SK-N-SH (cell line): ENCODE data around the gene TBC1D8. TPM values are rescaled to one million over a fixed set of nuclear protein-coding genes. Genes with fewer than 3 reads are reported as not detected.
A peak's percentile ranks its signal among the peaks of the same experiment; 100 is the strongest.

ENCODE experiments used
- CTCF ChIA-PET: fragments of 300-600, 350-600 bp; formaldehyde crosslinking; extraction: SDS; loops from one replicate; lab custom pipeline; 2021; lab: Yijun Ruan, JAX
- POLR2A ChIA-PET: fragments of 350-600 bp; sonication (Branson Sonifier 250); formaldehyde crosslinking; extraction: SDS; loops from one replicate; lab custom pipeline; 2020; ENCODE audit warnings: antibody characterized with exemption, inconsistent platforms; lab: Yijun Ruan, JAX
- DNase-seq: peaks from one replicate; pipeline ENCODE4 v3.0.0; 2012
- H2AFZ ChIP-seq: fragments of 200-600 bp; sonication (generic); 2 replicates; pipeline ENCODE4 v1.8.1; 2016; ENCODE audit warnings: antibody characterized with exemption, mild to moderate bottlenecking, low read depth
- H3F3A ChIP-seq: fragments of 200-600 bp; sonication (generic); replicated peaks from 2 replicates; pipeline ENCODE3; 2016; ENCODE audit warnings: antibody characterized with exemption, mild to moderate bottlenecking; ENCODE audit not compliant: insufficient read depth
- H3K27ac ChIP-seq, 2 experiments: fragments of 200-500 bp in 1 of 2; fragments of 200-600 bp in 1 of 2; sonication (Bioruptor generic) in 1 of 2; sonication (generic), shearing (Covaris generic) in 1 of 2; 2 replicates each; pipeline versions ENCODE4 v1.5.1 to v1.6.1; 2014 to 2016; ENCODE audit warnings: low read depth in 2 of 2, inconsistent platforms in 1 of 2, low read length in 1 of 2, mild to moderate bottlenecking in 1 of 2, mixed read lengths in 1 of 2
- H3K27me3 ChIP-seq: fragments of 200-600 bp; sonication (generic), shearing (Covaris generic); 2 replicates; pipeline ENCODE4 v1.6.1; 2016; ENCODE audit warnings: mixed run types; ENCODE audit not compliant: insufficient read depth
- H3K36me3 ChIP-seq, 2 experiments: fragments of 200-500 bp in 1 of 2; fragments of 200-600 bp in 1 of 2; sonication (Bioruptor generic) in 1 of 2; sonication (generic) in 1 of 2; replicated peaks in 1 of 2; 2 replicates each; pipeline versions ENCODE3 to v1.5.1; 2014 to 2016; ENCODE audit warnings: low read length in 1 of 2, mild to moderate bottlenecking in 1 of 2; ENCODE audit not compliant: insufficient read depth in 2 of 2, control insufficient read depth in 1 of 2
- H3K4me1 ChIP-seq, 2 experiments: fragments of 200-500 bp in 1 of 2; fragments of 200-600 bp in 1 of 2; sonication (Bioruptor generic) in 1 of 2; sonication (generic), shearing (Covaris generic) in 1 of 2; 2 replicates each; pipeline versions ENCODE4 v1.5.1 to v1.6.1; 2014 to 2016; ENCODE audit warnings: low read depth in 1 of 2, low read length in 1 of 2, mixed run types in 1 of 2; ENCODE audit not compliant: insufficient read depth in 2 of 2, control insufficient read depth in 1 of 2
- H3K4me2 ChIP-seq: fragments of 200-600 bp; sonication (generic), shearing (Covaris generic); 2 replicates; pipeline ENCODE4 v1.6.1; 2017; ENCODE audit warnings: mixed run types
- H3K4me3 ChIP-seq, 2 experiments: fragments of 200-500 bp in 1 of 2; fragments of 200-600 bp in 1 of 2; sonication (Bioruptor generic) in 1 of 2; sonication (generic), shearing (Covaris generic) in 1 of 2; 2 replicates each; pipeline versions ENCODE4 v1.5.1 to v1.8.1; 2014 to 2016; ENCODE audit warnings: low read depth in 2 of 2, inconsistent platforms in 1 of 2, low read length in 1 of 2, mild to moderate bottlenecking in 1 of 2, mixed read lengths in 1 of 2, moderate library complexity in 1 of 2
- H3K79me2 ChIP-seq: fragments of 200-600 bp; sonication (generic); 2 replicates; pipeline ENCODE4 v1.8.1; 2017; ENCODE audit warnings: mild to moderate bottlenecking; ENCODE audit not compliant: insufficient read depth
- H3K9ac ChIP-seq: fragments of 200-600 bp; sonication (generic); 2 replicates; pipeline ENCODE4 v1.6.1; 2017; ENCODE audit warnings: mixed run types
- H3K9me2 ChIP-seq: fragments of 200-600 bp; sonication (generic); 2 replicates; pipeline ENCODE4 v1.6.1; 2017; ENCODE audit warnings: mixed run types
- H3K9me3 ChIP-seq: fragments of 200-600 bp; sonication (generic); 2 replicates; pipeline ENCODE4 v1.6.1; 2017; ENCODE audit warnings: mixed run types, mild to moderate bottlenecking, moderate library complexity
- H4K20me1 ChIP-seq: fragments of 200-600 bp; sonication (generic); 2 replicates; pipeline ENCODE4 v1.6.1; 2017; ENCODE audit warnings: mild to moderate bottlenecking, mixed run types; ENCODE audit not compliant: insufficient read depth
- CTCF ChIP-seq: fragments of 200-600 bp; sonication (generic); IDR thresholded peaks from 2 replicates; pipeline ENCODE4 v1.6.1; 2017; ENCODE audit warnings: antibody characterized with exemption, mild to moderate bottlenecking, moderate library complexity
- ELF1 ChIP-seq: IDR thresholded peaks from 2 replicates; pipeline ENCODE4 v1.4.0; 2012
- EP300 ChIP-seq, 2 experiments: IDR thresholded peaks; 2 replicates each; pipeline versions ENCODE4 v1.4.0 to v1.6.1; 2012; ENCODE audit warnings: borderline replicate concordance in 1 of 2, low read depth in 1 of 2, low read length in 1 of 2
- EZH2phosphoT487 ChIP-seq: fragments of 200-600 bp; sonication (generic); IDR thresholded peaks from 2 replicates; pipeline ENCODE4 v1.6.1; 2017; ENCODE audit warnings: low read depth, mixed run types, mild to moderate bottlenecking, antibody characterized with exemption, moderate library complexity, borderline replicate concordance
- FOSL2 ChIP-seq: IDR thresholded peaks from 2 replicates; pipeline ENCODE4 v1.4.0; 2012; ENCODE audit warnings: low read depth, mild to moderate bottlenecking, moderate library complexity, borderline replicate concordance
- FOXJ3 ChIP-seq: sonication (generic); formaldehyde crosslinking; IDR thresholded peaks from 2 replicates; pipeline ENCODE4 v1.5.1; 2020; ENCODE audit warnings: mild to moderate bottlenecking, missing genetic modification reagents
- FOXM1 ChIP-seq: IDR thresholded peaks from 2 replicates; pipeline ENCODE4 v1.4.0; 2012; ENCODE audit warnings: low read depth, mild to moderate bottlenecking
- GATA2 ChIP-seq: sonication (generic); formaldehyde crosslinking; IDR thresholded peaks from 2 replicates; pipeline ENCODE4 v1.5.0; 2020; ENCODE audit warnings: mild to moderate bottlenecking, missing genetic modification reagents
- IRF3 ChIP-seq: fragments of 150-350 bp; IDR thresholded peaks from 2 replicates; pipeline ENCODE4 v1.6.1; 2016; ENCODE audit warnings: mild to moderate bottlenecking, low read depth, low read length
- JUND ChIP-seq: IDR thresholded peaks from 2 replicates; pipeline ENCODE4 v1.4.0; 2012
- MAX ChIP-seq: IDR thresholded peaks from 2 replicates; pipeline ENCODE4 v1.4.0; 2012; ENCODE audit warnings: low read depth
- NFIC ChIP-seq: IDR thresholded peaks from 2 replicates; pipeline ENCODE4 v1.4.0; 2012; ENCODE audit warnings: borderline replicate concordance
- NRF1 ChIP-seq: IDR thresholded peaks from 2 replicates; pipeline ENCODE4 v1.6.1; 2012; ENCODE audit warnings: low read depth, mild to moderate bottlenecking, low read length
- REST ChIP-seq: IDR thresholded peaks from 2 replicates; pipeline ENCODE4 v1.6.1; 2012; ENCODE audit warnings: mild to moderate bottlenecking, low read depth, low read length, moderate library complexity
- RXRA ChIP-seq: IDR thresholded peaks from 2 replicates; pipeline ENCODE4 v1.4.0; 2012; ENCODE audit warnings: low read depth, mild to moderate bottlenecking, borderline replicate concordance
- SMC3 ChIP-seq: IDR thresholded peaks from 2 replicates; pipeline ENCODE4 v1.6.1; 2012; ENCODE audit warnings: low read depth, low read length, improper control_type of control experiment
- TAF1 ChIP-seq: IDR thresholded peaks from 2 replicates; pipeline ENCODE4 v1.6.1; 2012; ENCODE audit warnings: low read depth, mild to moderate bottlenecking, low read length, moderate library complexity, borderline replicate concordance
- YY1 ChIP-seq: IDR thresholded peaks from 2 replicates; pipeline ENCODE4 v1.4.0; 2012; ENCODE audit warnings: low read depth, mild to moderate bottlenecking
- WGBS: methylation state at CpG from one replicate; pipeline ENCODE4 v1.1.6; 2017; ENCODE audit warnings: low lambda C conversion rate; 5-methylcytosine and 5-hydroxymethylcytosine counted together
- polyA plus RNA-seq, 3 experiments: library from polyadenylated mRNA; depleted of rRNA; stranded (reverse); fragments of >200 nt; gene quantifications; 2 replicates each; pipeline ENCODE4 v1.2.3, GENCODE V29; 2012
- TF ChIP-seq, protein P1 (sequence below): IDR thresholded peaks from 2 replicates; pipeline ENCODE4; 2012
- TF ChIP-seq, protein P2 (sequence below): fragments of 150-350 bp; IDR thresholded peaks from 2 replicates; pipeline ENCODE4 v1.6.1; 2017; ENCODE audit warnings: antibody characterized with exemption, low read length, low read depth, borderline replicate concordance

TBC1D8 gene
- polyA plus RNA-seq, 1 of the 3 experiments (the other 2 are of a cell fraction), result 5.3 TPM

GRCh38 chr2:101119431-101119830, 31.8 kb downstream of the TBC1D8 start:
- H3K27ac ChIP-seq, result peak overlapping the region in 1 of 2 experiments; percentile 51; a peak in 1 of 4 replicates
- POLR2A ChIA-PET, result no interaction called here
- H4K20me1 ChIP-seq, result no peaks in the 10 kb centered on the region
- no peak overlapping the region for H2AFZ ChIP-seq
- H3K9me3 ChIP-seq, result no peaks in the 10 kb centered on the region
- H3K9me2 ChIP-seq, result no peaks in the 10 kb centered on the region
- peaks cover 3% of the 10 kb centered on the region for H3F3A ChIP-seq
- peaks cover 15 to 36% of the 10 kb centered on the region in 2 experiments; a peak in 3 of 4 replicates for H3K4me1 ChIP-seq
- H3K36me3 ChIP-seq, result no peaks in the 10 kb centered on the region
- no peak overlapping the region for H3K4me3 ChIP-seq
- CTCF ChIA-PET, result interaction anchor here (1.2 kb wide), 1 partner anchor 34 kb away, joined by 5 read pairs; no protein-coding TSS in a partner anchor
- no peak for TF ChIP-seq MAX
- no peak for TF ChIP-seq EZH2phosphoT487
- 0 out of 2 replicates have a peak, but pooled peaks have one; percentile 39 for TF ChIP-seq FOSL2
- no peak for TF ChIP-seq IRF3
- TF ChIP-seq, protein P1, sequence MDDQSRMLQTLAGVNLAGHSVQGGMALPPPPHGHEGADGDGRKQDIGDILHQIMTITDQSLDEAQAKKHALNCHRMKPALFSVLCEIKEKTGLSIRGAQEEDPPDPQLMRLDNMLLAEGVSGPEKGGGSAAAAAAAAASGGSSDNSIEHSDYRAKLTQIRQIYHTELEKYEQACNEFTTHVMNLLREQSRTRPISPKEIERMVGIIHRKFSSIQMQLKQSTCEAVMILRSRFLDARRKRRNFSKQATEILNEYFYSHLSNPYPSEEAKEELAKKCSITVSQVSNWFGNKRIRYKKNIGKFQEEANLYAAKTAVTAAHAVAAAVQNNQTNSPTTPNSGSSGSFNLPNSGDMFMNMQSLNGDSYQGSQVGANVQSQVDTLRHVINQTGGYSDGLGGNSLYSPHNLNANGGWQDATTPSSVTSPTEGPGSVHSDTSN, result no peak
- 0 out of 2 replicates have a peak, but pooled peaks have one; percentile 9 for TF ChIP-seq JUND
- peak; percentile 42; the same call in 1 of the 2 replicates for TF ChIP-seq NFIC
- TF ChIP-seq, protein P2, sequence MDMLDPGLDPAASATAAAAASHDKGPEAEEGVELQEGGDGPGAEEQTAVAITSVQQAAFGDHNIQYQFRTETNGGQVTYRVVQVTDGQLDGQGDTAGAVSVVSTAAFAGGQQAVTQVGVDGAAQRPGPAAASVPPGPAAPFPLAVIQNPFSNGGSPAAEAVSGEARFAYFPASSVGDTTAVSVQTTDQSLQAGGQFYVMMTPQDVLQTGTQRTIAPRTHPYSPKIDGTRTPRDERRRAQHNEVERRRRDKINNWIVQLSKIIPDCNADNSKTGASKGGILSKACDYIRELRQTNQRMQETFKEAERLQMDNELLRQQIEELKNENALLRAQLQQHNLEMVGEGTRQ, result no peak
- no peak for TF ChIP-seq EP300 (IDR thresholded peaks at IDR 0.05; ENCODE audit: borderline replicate concordance in 1 of 2, low read depth in 1 of 2, low read length in 1 of 2)
- TF ChIP-seq GATA2, result no peak
- TF ChIP-seq RXRA, result no peak
- TF ChIP-seq ELF1, result no peak
- TF ChIP-seq TAF1, result no peak
- TF ChIP-seq FOXM1, result no peak
- no peak for TF ChIP-seq NRF1
- TF ChIP-seq YY1, result no peak
- no peak for TF ChIP-seq SMC3
- TF ChIP-seq CTCF, result no peak
- no peak for TF ChIP-seq FOXJ3 (CRISPR knock-in tag)
- no peak for TF ChIP-seq REST
- no CpG with 5 or more reads among the region's 2 CpGs for WGBS
- no peaks in the 10 kb centered on the region for H3K27me3 ChIP-seq
- H3K79me2 ChIP-seq, result no peaks in the 10 kb centered on the region
- no peak overlapping the region for H3K4me2 ChIP-seq
- DNase-seq, result no peak
- H3K9ac ChIP-seq, result no peak overlapping the region
